HepG2 (cell line): ENCODE data around the gene NSMCE4A. TPM values are rescaled to one million over a fixed set of nuclear protein-coding genes. Genes with fewer than 3 reads are reported as not detected.
A peak's percentile ranks its signal among the peaks of the same experiment; 100 is the strongest.
"Not testable (repeated sequence)": the region's sequence is repeated elsewhere in the genome, so short reads cannot be mapped to it uniquely, and the experiment has no call there.

Source experiments
- ATAC-seq: fragments of 200-7000 bp; cut with Tn5 transposase; 3 replicates; pipeline ENCODE4 v1.9.1; 2020; ENCODE audit warnings: mild to moderate bottlenecking, moderate library complexity
- BruUV-seq: library from RNA; stranded (reverse); fragments of 400-500 nt; replicated peaks from 2 replicates; lab custom pipeline; 2021; lab: Mats Ljungman, UMichigan
- CTCF ChIA-PET: fragments of 300-600 bp; formaldehyde crosslinking; extraction: SDS; loops from one replicate; lab custom pipeline; 2021; ENCODE audit warnings: low total read pairs, inconsistent platforms, low intra/inter-chr PET ratio; lab: Yijun Ruan, JAX
- POLR2A ChIA-PET: fragments of 350-600 bp; sonication (Branson Sonifier 250); formaldehyde crosslinking; loops from one replicate; lab custom pipeline; 2020; ENCODE audit warnings: antibody characterized with exemption, inconsistent platforms; lab: Yijun Ruan, JAX
- DNase-seq: peaks from one replicate; pipeline ENCODE4 v3.0.0-alpha.2; 2015; ENCODE audit warnings: low spot score
- FAIRE-seq: peaks from 3 replicates; lab custom pipeline; 2011; peaks lifted over from hg19 to GRCh38; lab: Jason Lieb, UNC
- H2AFZ ChIP-seq: one replicate; pipeline ENCODE4 v1.6.1; 2011; ENCODE audit warnings: low read length, inconsistent platforms
- H3K27ac ChIP-seq: fragments of 300-600 bp; 3 replicates; pipeline ENCODE4 v1.8.0; 2011; ENCODE audit warnings: mixed run types, mild to moderate bottlenecking, mixed read lengths, low read length, inconsistent platforms; ENCODE audit not compliant: insufficient read depth; ENCODE audit errors: extremely low read length
- H3K27me3 ChIP-seq, 2 experiments: fragments of 200-600 bp in 1 of 2; 2 replicates in 1 of 2; 3 replicates in 1 of 2; pipeline versions ENCODE4 v1.6.0 to v1.8.0; 2011; ENCODE audit warnings: low read length in 2 of 2, mild to moderate bottlenecking in 2 of 2, moderate library complexity in 2 of 2, inconsistent platforms in 1 of 2; ENCODE audit not compliant: insufficient read depth in 2 of 2, control insufficient read depth in 1 of 2
- H3K36me3 ChIP-seq, 2 experiments: fragments of 200-600 bp in 1 of 2; replicated peaks in 1 of 2; 2 replicates in 1 of 2; 3 replicates in 1 of 2; pipeline versions ENCODE4 v1.5.1 to v1.8.0; 2011; ENCODE audit warnings: low read length in 2 of 2, inconsistent platforms in 1 of 2; ENCODE audit not compliant: insufficient read depth in 2 of 2, control insufficient read depth in 1 of 2
- H3K4me1 ChIP-seq: 2 replicates; pipeline ENCODE4 v1.5.1; 2012; ENCODE audit warnings: low read length, inconsistent platforms; ENCODE audit not compliant: insufficient read depth
- H3K4me2 ChIP-seq: 2 replicates; pipeline ENCODE4 v1.6.0; 2011; ENCODE audit warnings: low read depth, low read length, inconsistent platforms
- H3K4me3 ChIP-seq, 3 experiments: fragments of 200-600 bp in 1 of 3; sonication (generic), shearing (Covaris generic) in 1 of 3; replicated peaks in 1 of 3; 2 replicates each; pipeline ENCODE4 v1.5.1; 2011 to 2016; ENCODE audit warnings: low read length in 3 of 3, inconsistent platforms in 2 of 3, low read depth in 2 of 3, mild to moderate bottlenecking in 2 of 3, control low read depth in 1 of 3, mixed read lengths in 1 of 3; ENCODE audit not compliant: insufficient read depth in 1 of 3
- H3K79me2 ChIP-seq: one replicate; pipeline ENCODE4 v1.6.1; 2011; ENCODE audit warnings: low read length, inconsistent platforms; ENCODE audit not compliant: insufficient read depth
- H3K9ac ChIP-seq: 2 replicates; pipeline ENCODE4 v1.6.0; 2011; ENCODE audit warnings: mild to moderate bottlenecking, low read depth, low read length, inconsistent platforms; ENCODE audit not compliant: insufficient read depth
- H3K9me3 ChIP-seq: 2 replicates; pipeline ENCODE4 v1.5.1; 2012; ENCODE audit warnings: mild to moderate bottlenecking, low read length
- H4K20me1 ChIP-seq: 2 replicates; pipeline ENCODE4 v1.6.0; 2011; ENCODE audit warnings: inconsistent platforms, mild to moderate bottlenecking, low read length, moderate library complexity; ENCODE audit not compliant: insufficient read depth
- FOXA1 ChIP-seq, 2 experiments: fragments of 450-650 bp in 1 of 2; sonication (generic) in 1 of 2; formaldehyde crosslinking in 1 of 2; IDR thresholded peaks; 2 replicates each; pipeline versions ENCODE4 v1.4.0 to v1.6.1; 2016 to 2020; ENCODE audit warnings: missing genetic modification reagents in 1 of 2
- JARID2 ChIP-seq: sonication (generic); formaldehyde crosslinking; IDR thresholded peaks from 2 replicates; pipeline ENCODE4 v1.8.1; 2023; ENCODE audit warnings: missing genetic modification reagents, inconsistent platforms; ENCODE audit not compliant: insufficient replicate concordance
- WGBS: methylation state at CpG from one replicate; pipeline ENCODE4 v1.1.6; 2017; ENCODE audit warnings: low lambda C conversion rate; 5-methylcytosine and 5-hydroxymethylcytosine counted together
- in situ Hi-C: cut with HindIII; loops from 2 replicates; pipeline ENCODE4 v1.10.0; 2017; ENCODE audit warnings: low pct_unique_long_range_greater_than_20kb; ENCODE audit not compliant: extremely low pct_ligation_motif_present
- intact Hi-C: fragments of 100-400 bp; cut with micrococcal nuclease; formaldehyde crosslinking; loops from one replicate; pipeline ENCODE4 v1.10.0; 2022; ENCODE audit not compliant: unreplicated experiment
- polyA plus RNA-seq, 8 experiments: library from polyadenylated mRNA; depleted of rRNA in 3 of 8; stranded (reverse) in 7 of 8; unstranded in 1 of 8; fragments of >200 nt; fragmentation: Illumina TruSeq in 4 of 8; extraction: Trizol in 4 of 8; gene quantifications; 2 replicates each; pipeline versions ENCODE4 v1.2.1 to v1.2.3, GENCODE V29; 2011 to 2016; ENCODE audit warnings: low read depth in 4 of 8, missing spikeins in 1 of 8, mixed read lengths in 1 of 8; ENCODE audit not compliant: insufficient read depth in 1 of 8
- total RNA-seq, 5 experiments: library from RNA; depleted of rRNA; stranded (reverse); fragments of >200 nt; fragmentation: Illumina TruSeq; extraction: Trizol; gene quantifications; 2 replicates each; pipeline ENCODE4 v1.2.3, GENCODE V29; 2016; ENCODE audit warnings: low read depth in 1 of 5
- TF ChIP-seq, protein P1 (sequence below): fragments of 450-650 bp; IDR thresholded peaks from 2 replicates; pipeline ENCODE4 v1.6.1; 2016
- TF ChIP-seq, protein P2 (sequence below): sonication (generic); formaldehyde crosslinking; IDR thresholded peaks from 2 replicates; pipeline ENCODE4 v1.8.1; 2023; ENCODE audit warnings: mild to moderate bottlenecking, missing genetic modification reagents
- TF ChIP-seq, protein P3 (sequence below), 2 experiments: sonication (generic) in 1 of 2; formaldehyde crosslinking in 1 of 2; IDR thresholded peaks; 2 replicates each; pipeline versions ENCODE4 v1.4.0 to v1.6.1; 2016 to 2020; ENCODE audit warnings: borderline replicate concordance in 1 of 2, low read depth in 1 of 2, mild to moderate bottlenecking in 1 of 2, missing genetic modification reagents in 1 of 2
- TF ChIP-seq, protein P4 (sequence below): IDR thresholded peaks from 2 replicates; pipeline ENCODE4 v1.6.1; 2016; ENCODE audit warnings: missing compliant biosample characterization, missing genetic modification reagents, borderline replicate concordance
- TF ChIP-seq, protein P5 (sequence below): IDR thresholded peaks from 2 replicates; pipeline ENCODE4 v1.6.1; 2016; ENCODE audit warnings: missing genetic modification reagents, missing compliant biosample characterization

Gene NSMCE4A
- total and polyA plus RNA-seq, 2 of the 13 experiments (the other 11 are each of a cell fraction or from before 2014, with no cell fraction given): 61.1 to 91.6 TPM

DNA sequence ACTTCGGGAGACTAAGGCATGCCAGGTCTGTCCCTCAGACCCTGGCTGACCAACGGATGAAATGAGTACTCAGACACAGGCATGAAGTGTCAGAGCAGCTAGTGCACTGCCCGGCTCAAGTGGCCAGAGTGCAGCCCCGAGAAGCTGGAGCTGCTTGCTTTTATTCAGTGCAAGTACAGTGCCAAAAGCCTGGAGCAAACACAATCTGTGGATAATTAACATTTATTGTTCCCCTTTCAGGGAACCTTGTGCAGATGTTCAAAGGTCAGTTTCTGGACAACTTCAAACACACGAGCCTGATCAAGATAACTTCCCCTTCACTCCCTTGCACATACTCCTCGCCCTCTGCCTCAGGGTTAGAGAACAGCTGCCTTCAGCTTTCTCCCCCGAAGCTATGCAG lies 39.3 kb downstream of the NSMCE4A start (continued):
- TF ChIP-seq, protein P1, sequence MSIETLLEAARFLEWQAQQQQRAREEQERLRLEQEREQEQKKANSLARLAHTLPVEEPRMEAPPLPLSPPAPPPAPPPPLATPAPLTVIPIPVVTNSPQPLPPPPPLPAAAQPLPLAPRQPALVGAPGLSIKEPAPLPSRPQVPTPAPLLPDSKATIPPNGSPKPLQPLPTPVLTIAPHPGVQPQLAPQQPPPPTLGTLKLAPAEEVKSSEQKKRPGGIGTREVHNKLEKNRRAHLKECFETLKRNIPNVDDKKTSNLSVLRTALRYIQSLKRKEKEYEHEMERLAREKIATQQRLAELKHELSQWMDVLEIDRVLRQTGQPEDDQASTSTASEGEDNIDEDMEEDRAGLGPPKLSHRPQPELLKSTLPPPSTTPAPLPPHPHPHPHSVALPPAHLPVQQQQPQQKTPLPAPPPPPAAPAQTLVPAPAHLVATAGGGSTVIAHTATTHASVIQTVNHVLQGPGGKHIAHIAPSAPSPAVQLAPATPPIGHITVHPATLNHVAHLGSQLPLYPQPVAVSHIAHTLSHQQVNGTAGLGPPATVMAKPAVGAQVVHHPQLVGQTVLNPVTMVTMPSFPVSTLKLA: no peak
- TF ChIP-seq JARID2: no peak

DNA sequence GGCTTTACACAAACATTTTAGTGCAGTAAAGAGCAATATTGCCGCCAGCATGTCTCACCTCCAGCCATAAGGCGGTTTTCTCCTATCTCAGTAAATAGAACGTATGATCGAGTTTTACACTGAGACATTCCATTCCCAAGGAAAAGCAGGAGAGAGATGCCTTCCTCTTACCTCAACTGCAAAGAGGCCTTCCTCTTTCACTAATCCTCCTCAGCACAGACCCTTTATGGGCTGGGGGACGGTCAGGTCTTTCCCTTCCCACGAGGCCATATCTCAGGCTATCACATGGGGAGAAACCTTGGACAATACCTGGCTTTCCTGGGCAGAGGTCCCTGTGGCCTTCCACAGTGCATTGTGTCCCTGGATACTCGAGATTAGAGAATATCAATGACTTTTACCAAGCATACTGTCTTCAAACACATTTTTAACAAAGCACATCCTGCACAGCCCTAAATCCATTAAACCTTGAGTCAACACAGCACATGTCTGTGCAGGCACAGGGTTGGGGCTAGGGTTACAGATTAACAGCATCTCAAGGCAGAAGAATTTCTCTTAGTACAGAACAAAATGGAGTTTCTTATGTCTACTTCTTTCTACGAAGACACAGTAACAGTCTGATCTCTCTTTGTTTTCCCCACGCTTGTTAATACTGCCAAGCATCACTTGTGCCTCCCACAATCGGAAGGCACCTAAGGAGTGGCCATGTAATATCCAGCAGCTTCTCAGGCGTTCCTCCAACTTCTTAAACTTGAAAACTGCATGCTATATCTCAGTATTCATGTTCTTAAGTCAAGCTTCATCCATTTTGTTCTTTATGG lies 44.5 kb downstream of the NSMCE4A start:
- H3K9me3 ChIP-seq; H3K27me3 ChIP-seq; CTCF ChIA-PET; H2AFZ ChIP-seq; in situ Hi-C loops; ATAC-seq; H3K36me3 ChIP-seq; BruUV-seq; H4K20me1 ChIP-seq; TF ChIP-seq FOXA1 (IDR thresholded peaks at IDR 0.05): not testable (repeated sequence)
- intact Hi-C loops: loop anchor here (2.0 kb wide), 1 partner anchor 44 kb away; the partner anchor contains the start of gene NSMCE4A
- DNase-seq: peak; percentile 79
- FAIRE-seq: peak; percentile 28
- Histone ChIP-seq H3K4me2 (peak overlapping the region; percentile 74), H3K9ac (peak overlapping the region; percentile 71), H3K4me1 (peaks cover 67% of the 10 kb centered on the region), H3K79me2 (peaks cover 30% of the 10 kb centered on the region), H3K4me3 (peak overlapping the region; percentile 55 to 98 (median 91); a peak in 4 of 6 replicates), H3K27ac (peak overlapping the region; percentile 95)
- 15% methylated on average over 11 of the region's 11 CpGs for WGBS
- POLR2A ChIA-PET: interaction anchor here (1.6 kb wide), 1 partner anchor 114 kb away, joined by 4 read pairs; no protein-coding TSS in a partner anchor
- TF ChIP-seq, protein P2, sequence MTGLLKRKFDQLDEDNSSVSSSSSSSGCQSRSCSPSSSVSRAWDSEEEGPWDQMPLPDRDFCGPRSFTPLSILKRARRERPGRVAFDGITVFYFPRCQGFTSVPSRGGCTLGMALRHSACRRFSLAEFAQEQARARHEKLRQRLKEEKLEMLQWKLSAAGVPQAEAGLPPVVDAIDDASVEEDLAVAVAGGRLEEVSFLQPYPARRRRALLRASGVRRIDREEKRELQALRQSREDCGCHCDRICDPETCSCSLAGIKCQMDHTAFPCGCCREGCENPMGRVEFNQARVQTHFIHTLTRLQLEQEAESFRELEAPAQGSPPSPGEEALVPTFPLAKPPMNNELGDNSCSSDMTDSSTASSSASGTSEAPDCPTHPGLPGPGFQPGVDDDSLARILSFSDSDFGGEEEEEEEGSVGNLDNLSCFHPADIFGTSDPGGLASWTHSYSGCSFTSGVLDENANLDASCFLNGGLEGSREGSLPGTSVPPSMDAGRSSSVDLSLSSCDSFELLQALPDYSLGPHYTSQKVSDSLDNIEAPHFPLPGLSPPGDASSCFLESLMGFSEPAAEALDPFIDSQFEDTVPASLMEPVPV (CRISPR knock-in tag): 0 out of 2 replicates have a peak, but pooled peaks have one; percentile 21
- TF ChIP-seq FOXA1 (CRISPR knock-in tag; IDR thresholded peaks at IDR 0.05): peak; percentile 67
- TF ChIP-seq, protein P3, sequence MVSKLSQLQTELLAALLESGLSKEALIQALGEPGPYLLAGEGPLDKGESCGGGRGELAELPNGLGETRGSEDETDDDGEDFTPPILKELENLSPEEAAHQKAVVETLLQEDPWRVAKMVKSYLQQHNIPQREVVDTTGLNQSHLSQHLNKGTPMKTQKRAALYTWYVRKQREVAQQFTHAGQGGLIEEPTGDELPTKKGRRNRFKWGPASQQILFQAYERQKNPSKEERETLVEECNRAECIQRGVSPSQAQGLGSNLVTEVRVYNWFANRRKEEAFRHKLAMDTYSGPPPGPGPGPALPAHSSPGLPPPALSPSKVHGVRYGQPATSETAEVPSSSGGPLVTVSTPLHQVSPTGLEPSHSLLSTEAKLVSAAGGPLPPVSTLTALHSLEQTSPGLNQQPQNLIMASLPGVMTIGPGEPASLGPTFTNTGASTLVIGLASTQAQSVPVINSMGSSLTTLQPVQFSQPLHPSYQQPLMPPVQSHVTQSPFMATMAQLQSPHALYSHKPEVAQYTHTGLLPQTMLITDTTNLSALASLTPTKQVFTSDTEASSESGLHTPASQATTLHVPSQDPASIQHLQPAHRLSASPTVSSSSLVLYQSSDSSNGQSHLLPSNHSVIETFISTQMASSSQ (IDR thresholded peaks at IDR 0.05; ENCODE audit: low read depth): peak; percentile 64; the same call in 1 of the 2 replicates
- TF ChIP-seq, protein P3 (CRISPR knock-in tag; IDR thresholded peaks at IDR 0.05; ENCODE audit: borderline replicate concordance): peak; percentile 81; the same call in 1 of the 2 replicates
- TF ChIP-seq, protein P4, sequence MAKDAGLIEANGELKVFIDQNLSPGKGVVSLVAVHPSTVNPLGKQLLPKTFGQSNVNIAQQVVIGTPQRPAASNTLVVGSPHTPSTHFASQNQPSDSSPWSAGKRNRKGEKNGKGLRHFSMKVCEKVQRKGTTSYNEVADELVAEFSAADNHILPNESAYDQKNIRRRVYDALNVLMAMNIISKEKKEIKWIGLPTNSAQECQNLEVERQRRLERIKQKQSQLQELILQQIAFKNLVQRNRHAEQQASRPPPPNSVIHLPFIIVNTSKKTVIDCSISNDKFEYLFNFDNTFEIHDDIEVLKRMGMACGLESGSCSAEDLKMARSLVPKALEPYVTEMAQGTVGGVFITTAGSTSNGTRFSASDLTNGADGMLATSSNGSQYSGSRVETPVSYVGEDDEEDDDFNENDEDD (CRISPR knock-in tag): peak; percentile 10; the same call in 1 of the 2 replicates
- TF ChIP-seq, protein P5, sequence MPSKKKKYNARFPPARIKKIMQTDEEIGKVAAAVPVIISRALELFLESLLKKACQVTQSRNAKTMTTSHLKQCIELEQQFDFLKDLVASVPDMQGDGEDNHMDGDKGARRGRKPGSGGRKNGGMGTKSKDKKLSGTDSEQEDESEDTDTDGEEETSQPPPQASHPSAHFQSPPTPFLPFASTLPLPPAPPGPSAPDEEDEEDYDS (CRISPR knock-in tag): peak; percentile 42; the same call in 1 of the 2 replicates
